GM13976 (cell line): ENCODE results near the gene DNM1.
A peak's percentile ranks its signal among the peaks of the same experiment; 100 is the strongest.

Experiments
- DNase-seq: peaks from one replicate; pipeline ENCODE4 v3.0.0; 2012; ENCODE audit warnings: low spot score
- CTCF ChIP-seq: IDR thresholded peaks from 2 replicates; pipeline ENCODE4 v1.5.1; 2012; ENCODE audit warnings: borderline replicate concordance, mild to moderate bottlenecking; ENCODE audit not compliant: insufficient read depth; ENCODE audit errors: extremely low read depth, missing control alignments, control extremely low read depth
- in situ Hi-C: fragments of 300-500 bp; cut with MboI; formaldehyde crosslinking; loops from one replicate; pipeline ENCODE4 v1.12.0; 2022; ENCODE audit warnings: low sequenced_read_pairs, mixed read lengths, inconsistent platforms; ENCODE audit not compliant: unreplicated experiment

Gene DNM1

DNA sequence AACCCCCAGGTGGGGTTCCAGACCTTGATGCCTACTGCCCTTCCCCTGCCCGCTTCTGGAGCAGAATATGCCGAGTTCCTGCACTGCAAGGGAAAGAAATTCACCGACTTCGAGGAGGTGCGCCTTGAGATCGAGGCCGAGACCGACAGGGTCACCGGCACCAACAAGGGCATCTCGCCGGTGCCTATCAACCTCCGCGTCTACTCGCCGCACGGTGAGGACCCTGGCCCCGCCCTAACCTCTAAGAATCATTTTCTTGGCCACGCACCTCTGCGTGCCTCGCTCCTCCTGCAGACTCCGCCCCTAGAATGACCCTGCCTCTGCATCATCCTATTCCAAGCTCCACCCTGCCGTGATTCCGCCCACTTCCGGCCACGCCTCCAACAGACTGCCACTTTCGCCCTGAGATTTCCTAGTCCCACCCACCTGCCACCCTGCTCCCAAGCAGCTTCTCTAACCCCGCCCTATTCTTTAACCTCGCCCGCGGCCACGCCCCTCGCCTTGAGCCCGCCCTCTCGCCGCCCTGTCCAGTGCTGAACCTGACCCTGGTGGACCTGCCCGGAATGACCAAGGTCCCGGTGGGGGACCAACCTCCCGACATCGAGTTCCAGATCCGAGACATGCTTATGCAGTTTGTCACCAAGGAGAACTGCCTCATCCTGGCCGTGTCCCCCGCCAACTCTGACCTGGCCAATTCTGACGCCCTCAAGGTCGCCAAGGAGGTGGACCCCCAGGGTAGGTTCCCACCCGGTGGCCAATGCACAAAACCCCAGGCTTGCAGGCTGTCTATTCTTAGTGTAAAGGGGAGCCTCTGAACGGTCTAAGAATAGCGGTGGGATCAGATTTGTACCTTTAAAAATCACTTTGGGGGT lies 15.6 kb downstream of the DNM1 start:
- DNase-seq = peak; percentile 97
- TF ChIP-seq CTCF = no peak
- in situ Hi-C loops = no loop called here

DNA sequence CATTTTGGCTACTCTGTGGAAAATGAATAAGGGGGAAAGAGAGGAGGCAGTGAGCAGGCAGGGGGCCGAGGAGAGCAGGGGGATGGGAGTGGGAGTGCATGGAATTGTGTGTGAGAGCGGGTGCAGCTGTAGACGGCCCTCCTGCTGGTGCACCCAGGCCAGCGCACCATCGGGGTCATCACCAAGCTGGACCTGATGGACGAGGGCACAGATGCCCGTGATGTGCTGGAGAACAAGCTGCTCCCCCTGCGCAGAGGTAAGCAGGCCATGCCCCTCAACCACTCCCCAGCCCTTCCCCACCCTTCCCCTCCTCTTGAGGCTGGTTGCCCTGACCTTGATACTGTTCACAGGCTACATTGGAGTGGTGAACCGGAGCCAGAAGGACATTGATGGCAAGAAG lies 16.7 kb downstream of the DNM1 start:
- in situ Hi-C loops = no loop called here
- no peak for DNase-seq
- TF ChIP-seq CTCF = no peak

DNA sequence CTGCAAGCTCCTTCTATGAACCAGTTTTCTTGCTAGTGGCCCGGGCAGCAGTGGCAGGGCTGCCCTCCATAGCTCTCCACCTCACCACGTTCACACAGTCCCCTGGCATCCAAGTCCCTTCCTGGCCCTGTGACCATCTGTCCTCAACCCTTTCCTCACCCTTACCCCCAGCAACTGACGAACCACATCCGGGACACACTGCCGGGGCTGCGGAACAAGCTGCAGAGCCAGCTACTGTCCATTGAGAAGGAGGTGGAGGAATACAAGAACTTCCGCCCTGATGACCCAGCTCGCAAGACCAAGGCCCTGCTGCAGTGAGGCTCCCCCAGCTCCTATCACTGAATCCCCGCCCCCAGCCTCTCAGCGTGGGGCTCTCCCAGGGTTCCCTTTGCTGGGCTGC lies 18.8 kb downstream of the DNM1 start:
- DNase-seq = no peak
- TF ChIP-seq CTCF = no peak
- in situ Hi-C loops = no loop called here

DNA sequence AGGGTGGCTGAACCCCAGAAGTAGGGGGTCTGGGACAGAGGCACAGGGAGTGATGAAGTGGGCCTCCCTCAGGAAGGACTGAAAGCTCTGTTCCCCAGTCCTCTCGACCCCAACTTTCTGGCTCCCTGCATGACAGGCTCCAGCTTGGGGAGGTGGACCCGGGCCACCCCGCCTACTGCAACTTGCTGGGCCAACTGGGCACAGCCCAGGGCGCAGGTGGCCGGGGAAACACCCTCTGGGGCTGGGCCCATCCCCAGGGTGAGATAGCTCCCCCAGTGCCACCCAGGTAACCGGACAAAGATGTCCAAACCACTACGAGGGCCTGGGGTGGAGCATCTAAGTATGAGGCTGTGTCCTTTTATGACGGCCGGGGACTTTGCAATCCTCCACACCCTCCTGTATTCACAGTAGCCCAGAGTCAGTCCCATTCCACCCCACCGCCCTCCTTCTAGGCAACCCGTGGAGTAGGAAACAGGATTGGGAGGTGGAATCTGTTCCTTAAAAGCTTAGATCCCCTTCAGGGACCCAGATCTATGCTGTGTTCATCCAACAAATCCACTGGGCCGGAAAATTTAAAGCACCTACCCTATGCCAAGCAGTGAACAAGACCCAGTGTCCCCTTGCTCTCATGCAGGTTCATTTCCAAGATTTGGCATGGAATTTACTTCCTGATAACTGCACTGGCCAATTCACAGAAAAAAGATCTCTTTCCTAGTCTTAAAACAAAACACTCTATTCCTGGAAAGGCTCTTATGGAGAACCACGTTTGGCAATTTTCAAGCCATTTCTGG lies 19.9 kb downstream of the DNM1 start:
- in situ Hi-C loops = no loop called here
- DNase-seq = no peak
- TF ChIP-seq CTCF = no peak

- in situ Hi-C loops = no loop called here
- TF ChIP-seq CTCF = no peak
- no peak for DNase-seq
Observed at GRCh38 chr9:128224877-128225276, 21.7 kb downstream of the DNM1 start.

DNA sequence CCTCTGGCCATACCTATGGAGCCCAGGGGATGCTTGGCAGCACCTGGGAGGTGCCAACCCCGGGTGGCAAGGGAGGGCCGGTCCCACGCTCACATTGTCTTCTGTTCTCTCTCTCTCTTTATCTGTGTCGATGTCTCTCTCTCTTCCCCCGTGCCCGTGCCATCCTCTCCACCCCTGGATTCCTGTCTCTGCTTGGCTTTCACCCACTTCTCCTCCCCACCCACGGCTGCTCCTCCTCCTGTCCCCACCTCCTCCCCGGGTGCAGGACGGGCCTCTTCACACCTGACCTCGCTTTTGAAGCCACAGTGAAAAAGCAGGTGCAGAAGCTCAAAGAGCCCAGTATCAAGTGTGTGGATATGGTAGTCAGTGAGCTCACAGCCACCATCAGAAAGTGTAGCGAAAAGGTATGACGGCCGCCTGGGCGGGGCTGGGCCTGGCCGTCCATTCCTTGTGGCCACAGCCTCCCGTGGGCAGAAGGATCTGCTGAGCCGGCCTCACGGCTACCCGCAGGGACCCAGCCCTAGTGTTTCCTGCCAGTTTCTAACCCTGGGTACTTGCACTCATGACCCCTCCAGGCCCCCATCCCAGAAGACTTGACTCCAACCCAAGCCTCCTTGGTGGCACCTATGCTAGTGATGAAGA lies 22.7 kb downstream of the DNM1 start:
- no peak for TF ChIP-seq CTCF
- in situ Hi-C loops = no loop called here
- DNase-seq = no peak
